LNCAP (cell line): Measurements from ENCODE around the gene PSD2.

Experiments used
- CTCF ChIP-seq: fragments of 450-650 bp; IDR thresholded peaks from 2 replicates; pipeline ENCODE4 v1.5.1; 2017; ENCODE audit warnings: mild to moderate bottlenecking

Gene PSD2

GRCh38 chr5:139877129-139877597, 81.6 kb downstream of the PSD2 start:
- TF ChIP-seq CTCF = no peak

GRCh38 chr5:139878093-139878492, 82.5 kb downstream of the PSD2 start:
- TF ChIP-seq CTCF = no peak

GRCh38 chr5:139880416-139881142, 85.0 kb downstream of the PSD2 start:
- no peak for TF ChIP-seq CTCF

GRCh38 chr5:139881143-139881733, 85.6 kb downstream of the PSD2 start:
- no peak for TF ChIP-seq CTCF

- TF ChIP-seq CTCF = no peak
These were observed 86.7 kb downstream of the PSD2 start for GRCh38 chr5:139882316-139882715.

GRCh38 chr5:139882961-139883539, 87.4 kb downstream of the PSD2 start:
- TF ChIP-seq CTCF = no peak

- no peak for TF ChIP-seq CTCF
These were observed 88.5 kb downstream of the PSD2 start for GRCh38 chr5:139884144-139884543.
